Upper lobe of left lung (tissue), 4 donors: ENCODE data around the gene DLG4.

Experiments used
- CTCF ChIP-seq, 6 experiments: fragments of 450-650 bp in 4 of 6; fragments of 200-600 bp in 2 of 6; sonication (generic) in 2 of 6; IDR thresholded peaks; one replicate each; pipeline ENCODE4 v1.5.1; 2016 to 2019; ENCODE audit warnings: antibody characterized with exemption in 6 of 6
- POLR2A ChIP-seq, 4 donors: fragments of 450-650 bp; IDR thresholded peaks; one replicate each; pipeline ENCODE4 v1.5.1; 2016 to 2017; ENCODE audit warnings: antibody characterized with exemption in 4 of 4, mild to moderate bottlenecking in 2 of 4
- POLR2AphosphoS5 ChIP-seq, 2 donors: sonication (generic); formaldehyde crosslinking; IDR thresholded peaks; one replicate each; pipeline ENCODE4 v1.5.1; 2017; ENCODE audit warnings: antibody characterized with exemption in 2 of 2

- TF ChIP-seq CTCF (IDR thresholded peaks at IDR 0.05), result no peak
- TF ChIP-seq POLR2A (IDR thresholded peaks at IDR 0.05), result no peak
- no peak for TF ChIP-seq POLR2AphosphoS5 (IDR thresholded peaks at IDR 0.05)
Observed at GRCh38 chr17:7263801-7264078, 44.1 kb upstream of the DLG4 start.
